ENCODE results near the gene ACTA1.
"Not testable (repeated sequence)": the region's sequence is repeated elsewhere in the genome, so short reads cannot be mapped to it uniquely, and the experiment has no call there.

Gene ACTA1

DNA sequence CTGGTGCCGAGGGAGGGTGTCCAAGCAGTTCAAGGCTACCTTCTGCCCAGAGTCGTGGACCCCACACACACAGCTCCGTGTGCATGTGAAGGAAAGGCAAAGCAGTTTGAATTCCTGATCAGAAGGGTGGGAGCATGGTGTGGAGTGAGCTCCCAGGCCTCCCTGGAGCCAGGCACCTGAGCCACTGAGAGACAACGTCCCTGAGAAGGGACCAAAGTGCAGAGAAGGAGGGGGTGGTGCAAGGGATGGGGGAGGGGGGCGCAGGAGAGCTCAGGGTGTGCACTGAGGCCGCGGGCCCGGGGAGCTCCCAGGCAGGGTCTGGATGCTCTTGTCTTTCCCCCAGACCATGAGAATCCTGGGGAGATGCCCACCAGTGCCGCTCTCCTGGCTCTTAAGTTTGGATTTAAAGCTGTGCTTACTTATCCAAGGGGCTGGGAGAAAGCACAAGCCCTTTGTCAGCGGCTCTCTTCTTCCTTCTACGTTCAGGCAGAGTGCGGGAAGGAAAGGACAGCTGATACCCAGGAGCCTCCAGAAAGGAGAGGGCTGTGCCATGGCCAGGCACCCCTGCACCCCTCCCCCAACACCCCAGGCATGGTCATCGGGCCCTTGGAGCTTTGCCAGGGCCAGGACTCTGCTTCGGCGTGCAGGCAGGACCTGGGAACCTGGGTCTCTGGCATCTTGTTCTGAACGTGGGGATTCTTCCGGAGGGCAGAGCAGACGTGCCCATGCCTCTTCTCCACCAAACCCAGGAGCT is 24.1 kb downstream of the ACTA1 start:
- no peak for DNase-seq

DNA sequence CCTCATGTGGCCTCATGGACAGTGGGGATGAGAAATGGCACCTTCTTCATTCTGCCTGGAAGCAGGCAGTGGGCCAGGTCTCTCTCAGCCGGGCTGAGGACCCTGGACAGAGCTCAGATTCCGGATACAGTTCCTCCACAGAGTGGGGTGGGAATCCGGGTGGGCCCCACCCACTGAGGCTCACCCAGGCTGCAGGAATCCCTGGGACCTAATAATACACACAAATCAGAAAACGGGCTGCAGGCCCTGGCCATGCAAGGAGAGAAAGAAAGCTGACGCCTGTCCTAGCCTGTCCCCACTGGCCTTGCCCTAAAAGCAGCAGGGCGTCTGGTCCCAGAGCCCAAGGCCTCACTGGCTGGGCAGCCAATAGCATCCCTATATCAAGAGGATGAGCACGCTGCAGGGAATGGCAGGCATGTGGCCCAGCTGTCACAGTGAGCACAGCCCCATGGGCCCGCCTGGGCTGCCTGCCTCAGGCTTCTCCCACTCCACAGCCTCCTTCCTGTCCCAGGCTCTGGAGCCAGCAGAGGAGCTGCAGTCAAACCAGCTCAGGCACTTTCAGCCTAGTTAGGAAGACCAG is 25.3 kb downstream of the ACTA1 start:
- DNase-seq, result no peak

DNA sequence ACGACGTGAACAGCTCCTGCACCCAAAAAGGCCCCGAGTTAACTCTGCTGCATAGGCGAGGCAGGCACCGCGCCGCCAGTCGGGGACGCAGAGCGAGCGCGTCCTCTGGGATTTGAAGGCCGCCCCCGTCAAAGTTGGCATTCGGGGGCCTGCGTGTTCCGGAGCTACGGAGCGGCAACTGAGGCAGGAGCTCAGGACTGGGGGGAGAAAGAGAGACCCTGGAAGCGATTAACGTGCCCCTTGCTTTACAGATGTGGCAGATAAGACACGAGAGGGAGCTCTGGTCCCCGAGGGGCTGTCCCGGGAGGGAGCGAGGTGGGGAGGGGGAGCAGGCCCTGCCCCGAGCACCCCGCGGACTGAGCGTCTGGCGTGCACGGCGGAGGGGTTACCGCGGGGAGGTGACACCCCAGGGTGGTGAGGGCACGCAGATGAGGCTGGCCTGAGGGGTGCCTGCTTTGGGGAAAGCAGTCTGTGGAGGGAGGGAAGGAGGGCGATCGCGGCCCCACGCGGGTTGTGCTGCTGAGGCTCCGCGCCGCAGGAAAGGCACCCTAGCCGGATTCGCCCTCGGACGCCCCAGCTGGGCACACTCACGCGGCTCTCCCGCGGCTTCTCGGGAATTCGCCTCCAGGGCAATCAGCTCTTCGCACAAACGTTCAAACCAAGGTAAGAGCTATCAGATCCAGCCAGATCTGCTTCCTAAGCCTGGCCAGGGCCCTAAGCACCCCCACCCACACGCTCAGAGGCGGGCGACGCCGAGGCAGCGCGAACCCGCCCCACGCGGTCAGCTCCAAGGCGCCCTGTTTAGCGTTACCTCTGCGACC is 26.5 kb downstream of the ACTA1 start:
- DNase-seq, result peak in 1 of 56 donors; percentile 9

DNA sequence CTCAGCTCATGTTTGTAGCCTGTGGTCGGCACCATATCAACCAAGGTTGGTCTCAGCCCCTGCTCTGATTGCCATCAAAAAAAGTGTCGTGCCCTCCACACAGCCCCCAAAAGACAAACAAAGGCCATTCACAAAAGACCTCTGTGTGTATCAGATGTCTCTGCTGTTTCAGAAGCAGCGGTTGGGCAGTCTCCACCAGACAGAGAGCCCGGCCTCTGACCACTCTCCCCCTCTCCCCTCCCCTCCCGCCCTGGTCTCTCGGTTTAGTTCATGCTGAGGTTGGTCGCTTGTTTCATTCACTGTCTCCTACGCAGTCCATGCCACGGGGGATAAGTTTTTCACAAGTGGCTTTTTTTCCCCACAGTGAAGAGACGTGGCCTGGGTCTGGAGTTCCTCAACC is 27.1 kb downstream of the ACTA1 start:
- DNase-seq, result no peak

DNA sequence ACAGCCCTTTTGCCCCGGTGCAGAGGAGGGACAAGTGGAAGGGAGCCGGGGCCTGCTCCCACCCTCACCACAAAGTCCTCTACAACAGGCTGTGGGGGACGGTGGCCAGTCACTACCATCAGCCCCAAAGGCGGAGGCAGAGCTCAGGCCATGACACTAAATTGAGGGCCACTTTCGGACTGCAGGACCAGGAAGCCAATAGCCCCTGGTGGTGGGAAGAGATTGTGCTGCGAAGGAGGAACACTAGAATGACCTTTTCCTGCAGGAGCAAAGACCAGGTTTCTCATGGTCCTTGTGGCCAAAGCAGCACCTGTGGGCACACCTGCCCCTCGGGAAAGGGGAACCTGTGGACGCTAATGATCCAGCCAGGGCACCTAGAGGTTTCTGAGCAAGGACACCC is 30.3 kb downstream of the ACTA1 start:
- DNase-seq, result no peak

DNA sequence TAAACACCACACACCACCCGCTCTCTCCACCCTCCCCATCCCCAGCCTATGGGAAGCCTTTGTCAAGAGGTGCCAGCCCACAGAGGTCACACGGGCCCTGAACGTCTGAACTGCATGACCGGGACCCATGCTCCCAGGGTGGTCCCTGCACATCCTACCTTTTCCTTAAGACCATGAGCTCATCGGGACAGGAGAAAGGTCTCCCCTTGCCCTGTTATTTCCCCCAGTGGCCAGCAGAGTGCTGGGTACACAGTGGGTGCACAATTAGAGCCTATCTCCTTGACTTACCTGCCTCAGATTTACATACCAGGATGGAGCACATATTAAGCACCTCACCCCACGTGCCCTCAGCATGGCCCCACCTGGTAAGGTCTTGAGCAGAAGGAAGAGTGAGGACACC is 30.9 kb downstream of the ACTA1 start:
- DNase-seq, result no peak

DNA sequence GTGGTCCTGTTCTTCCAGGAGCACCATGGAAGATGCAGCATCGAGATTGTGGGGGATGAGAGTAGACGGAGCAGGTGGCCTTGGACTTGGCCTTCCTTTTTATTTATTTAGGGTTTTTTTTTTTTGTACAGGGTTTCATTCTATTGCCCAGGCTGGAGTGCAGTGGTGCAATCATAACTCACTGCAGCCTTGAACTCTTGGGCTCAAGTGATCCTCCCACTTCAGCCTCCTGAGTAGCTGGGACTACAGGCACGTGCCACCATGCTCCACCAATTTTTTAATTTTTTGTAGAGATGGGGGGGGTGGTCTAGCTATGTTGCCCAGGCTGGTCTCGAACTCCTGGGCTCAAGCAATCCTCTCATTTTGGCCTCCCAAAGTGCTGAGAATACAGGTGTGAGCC is 31.6 kb downstream of the ACTA1 start:
- DNase-seq, result not testable (repeated sequence)

DNA sequence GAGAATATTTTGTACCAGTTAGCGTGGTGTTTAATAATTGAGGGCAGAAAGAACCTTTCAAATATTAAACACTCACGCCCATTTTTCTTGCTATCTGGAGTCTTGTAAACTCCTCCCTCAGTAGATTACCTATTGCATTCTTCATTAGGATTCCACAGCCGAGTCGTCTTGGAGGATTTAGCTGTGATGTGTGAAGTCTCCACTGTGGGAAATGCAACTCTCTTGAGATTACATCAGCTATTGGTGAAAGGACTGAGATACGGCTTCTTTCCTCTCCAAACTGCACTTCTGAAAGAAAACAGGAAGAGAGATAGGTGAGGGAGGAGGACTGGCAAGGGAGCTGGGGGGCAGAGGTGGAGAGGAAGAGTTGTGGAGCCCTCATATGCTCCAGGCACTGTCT is 36.1 kb downstream of the ACTA1 start:
- DNase-seq, result no peak

DNA sequence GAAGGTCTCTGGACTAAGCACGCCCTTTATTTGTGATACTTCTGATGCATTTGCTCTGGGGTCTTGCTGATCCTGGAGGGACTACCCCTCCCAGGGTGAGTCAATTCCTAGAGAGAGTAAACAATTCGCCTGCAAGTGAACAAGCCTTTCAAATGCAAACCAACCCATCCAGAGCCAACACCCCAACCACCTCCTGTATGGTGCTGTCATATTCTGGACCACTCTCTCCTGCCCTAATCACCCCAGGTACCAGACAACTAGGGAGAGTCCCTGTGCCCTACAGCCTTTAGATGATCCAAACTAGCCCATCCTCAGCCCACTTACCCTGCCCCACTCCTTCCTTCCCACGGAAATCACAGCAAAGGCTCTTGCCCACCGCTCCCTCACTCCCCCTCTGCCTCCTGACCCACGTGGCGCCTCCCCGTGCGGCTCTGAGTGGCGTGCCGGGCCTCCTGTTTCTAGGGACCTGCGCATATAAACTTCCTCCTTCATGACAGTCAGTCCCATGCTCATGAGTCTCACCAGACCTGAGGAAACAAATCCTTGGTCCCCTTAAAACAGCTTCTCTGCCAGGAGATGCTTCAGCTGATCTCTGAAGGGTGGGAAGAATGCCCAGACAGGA is 37.2 kb downstream of the ACTA1 start:
- no peak for DNase-seq

DNA sequence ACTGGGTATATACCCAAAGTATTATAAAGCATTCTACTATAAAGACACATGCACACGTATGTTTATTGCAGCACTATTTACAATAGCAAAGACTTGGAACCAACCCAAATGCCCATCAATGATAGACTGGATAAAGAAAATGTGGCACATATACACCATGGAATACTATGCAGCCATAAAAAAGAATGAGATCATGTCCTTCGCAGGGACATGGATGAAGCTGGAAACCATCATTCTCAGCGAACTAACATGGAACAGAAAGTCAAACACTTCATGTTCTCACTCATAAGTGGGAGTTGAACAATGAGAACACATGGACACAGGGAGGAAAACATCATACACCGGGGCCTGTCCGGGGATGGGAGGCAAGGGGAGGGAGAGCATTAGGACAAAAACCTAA is 39.4 kb downstream of the ACTA1 start:
- not testable (repeated sequence) for DNase-seq

DNA sequence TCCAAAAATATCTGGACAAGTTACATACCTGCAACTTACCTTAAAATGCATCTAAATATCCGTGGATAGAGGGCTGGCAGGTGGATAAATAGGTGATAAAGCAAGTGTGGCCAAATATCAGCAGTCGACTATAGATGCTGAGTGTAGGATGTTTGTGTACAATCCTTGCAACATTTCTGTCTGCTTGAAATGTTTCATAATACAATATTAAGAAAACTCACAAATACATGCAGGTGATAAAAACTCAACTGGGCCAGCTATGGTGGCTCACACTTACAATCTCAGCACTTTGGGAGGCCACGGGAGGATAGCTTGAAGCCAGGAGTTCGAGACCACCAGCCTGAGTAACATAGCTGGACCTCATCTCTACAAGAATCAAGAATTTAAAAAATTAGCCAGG is 41.0 kb downstream of the ACTA1 start:
- no peak for DNase-seq

DNA sequence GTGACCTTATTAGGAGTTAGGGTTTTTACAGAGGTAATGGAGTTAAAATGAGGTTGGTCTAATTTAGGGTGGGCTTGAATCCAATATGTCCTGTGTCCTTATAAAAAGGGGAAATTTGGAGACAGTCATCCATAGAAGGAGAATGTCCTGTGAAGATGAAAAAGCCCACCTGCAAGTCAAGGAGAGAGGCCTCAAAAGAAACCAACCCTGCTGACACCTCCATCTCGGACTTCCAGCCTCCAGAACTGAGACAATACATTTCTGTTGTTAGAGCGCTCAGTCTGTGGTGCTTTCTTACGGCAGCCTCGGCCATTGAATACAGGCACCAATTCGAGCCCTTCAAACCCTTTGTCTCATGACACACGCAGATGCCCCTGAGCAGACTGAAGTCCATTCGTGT is 43.8 kb downstream of the ACTA1 start:
- DNase-seq, result no peak

DNA sequence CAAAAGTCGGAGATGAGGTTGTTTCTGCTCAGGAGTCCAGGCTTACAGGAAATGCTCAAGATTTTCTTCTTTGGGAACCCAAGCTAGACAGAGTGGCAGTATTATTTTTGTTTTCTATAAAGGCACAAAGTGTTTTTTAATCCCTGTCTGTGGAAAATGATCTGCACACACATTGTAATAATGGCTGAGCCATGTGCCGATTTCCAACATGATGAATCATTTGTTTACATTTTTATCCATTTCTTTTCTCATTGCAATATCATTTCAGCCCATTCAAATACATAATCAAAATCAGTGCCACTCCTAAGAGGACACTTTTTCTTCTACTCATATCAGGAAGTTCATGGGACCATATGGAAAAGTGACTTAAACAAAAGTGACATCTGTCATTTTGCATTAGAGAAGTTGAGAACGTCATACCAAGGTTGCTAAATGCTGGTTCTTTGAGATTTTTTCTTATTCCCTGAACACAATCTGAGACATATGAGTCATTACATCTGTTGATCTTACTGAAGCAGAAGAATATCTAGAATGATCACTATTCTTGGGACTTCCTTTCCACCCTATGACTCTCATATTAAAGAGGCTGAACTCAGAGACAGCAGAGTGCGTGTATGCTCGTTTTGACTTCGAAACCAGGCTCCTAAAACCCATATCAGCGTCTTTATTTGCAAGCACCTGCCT is 44.9 kb downstream of the ACTA1 start:
- no peak for DNase-seq

DNA sequence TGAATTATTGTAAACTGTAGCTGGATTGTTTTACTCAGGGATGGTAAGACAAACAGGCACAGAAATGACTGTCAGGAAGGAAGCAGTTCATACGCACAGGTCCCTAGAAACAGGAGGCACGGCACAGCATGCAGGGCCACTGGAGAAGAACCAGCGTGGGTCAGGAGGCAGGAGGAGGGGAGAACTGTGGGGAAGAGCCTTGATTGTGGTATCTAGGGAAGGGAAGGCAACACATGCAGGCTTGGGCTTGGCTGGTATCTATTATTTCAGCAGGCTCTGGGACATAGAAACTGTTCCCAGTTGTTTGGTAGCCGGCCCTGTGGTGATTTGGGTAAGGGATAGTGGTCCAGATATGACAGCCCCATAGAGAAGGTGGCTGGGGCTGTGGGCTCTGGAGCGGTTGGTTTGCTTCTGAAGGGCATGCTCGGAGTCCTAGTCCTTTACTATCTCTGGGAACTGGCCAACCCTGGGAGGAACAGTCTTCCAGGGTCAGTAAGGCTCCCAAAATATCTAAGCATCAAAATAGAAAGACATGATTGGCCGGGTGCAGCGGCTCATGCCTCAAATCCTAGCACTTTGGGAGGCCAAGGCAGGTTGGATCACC is 47.9 kb downstream of the ACTA1 start:
- no peak for DNase-seq

DNA sequence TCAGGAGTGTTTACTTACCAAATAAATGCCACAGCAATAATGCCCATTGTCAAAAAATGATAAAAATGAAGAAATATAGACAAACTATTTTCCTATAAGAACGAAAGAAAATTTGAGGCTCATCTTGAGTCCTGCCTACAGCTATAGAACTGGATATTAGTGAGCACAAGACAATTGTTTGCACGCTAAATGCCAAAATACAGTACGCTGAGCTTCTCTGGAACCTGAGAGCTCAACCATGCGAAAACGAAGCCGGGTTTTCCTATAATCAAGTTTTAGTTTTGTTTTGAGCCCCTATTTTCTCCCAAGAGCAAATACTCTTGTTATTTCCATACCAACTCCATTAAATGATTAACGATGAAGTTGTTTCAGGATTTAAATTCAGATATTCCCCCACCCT is 49.1 kb downstream of the ACTA1 start:
- DNase-seq, result no peak

DNA sequence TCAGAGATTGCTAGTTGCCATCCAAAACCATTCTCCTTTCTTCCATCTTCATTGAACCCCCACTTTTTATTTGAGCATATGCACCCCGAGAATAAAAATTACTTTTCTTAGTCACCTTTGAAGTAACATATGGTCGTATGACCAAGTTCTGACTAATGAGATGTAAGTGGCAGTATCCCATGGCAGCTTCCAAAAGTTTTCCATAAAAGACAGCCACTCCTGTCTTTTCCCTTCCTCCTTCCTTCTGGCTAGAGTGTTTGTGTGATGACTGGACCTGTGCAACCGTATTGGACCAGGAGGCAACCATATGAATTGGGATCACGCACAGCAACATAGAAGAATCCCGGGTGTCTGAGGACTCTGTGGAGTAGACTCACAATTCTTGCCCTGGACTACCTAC is 49.9 kb downstream of the ACTA1 start:
- no peak for DNase-seq

DNA sequence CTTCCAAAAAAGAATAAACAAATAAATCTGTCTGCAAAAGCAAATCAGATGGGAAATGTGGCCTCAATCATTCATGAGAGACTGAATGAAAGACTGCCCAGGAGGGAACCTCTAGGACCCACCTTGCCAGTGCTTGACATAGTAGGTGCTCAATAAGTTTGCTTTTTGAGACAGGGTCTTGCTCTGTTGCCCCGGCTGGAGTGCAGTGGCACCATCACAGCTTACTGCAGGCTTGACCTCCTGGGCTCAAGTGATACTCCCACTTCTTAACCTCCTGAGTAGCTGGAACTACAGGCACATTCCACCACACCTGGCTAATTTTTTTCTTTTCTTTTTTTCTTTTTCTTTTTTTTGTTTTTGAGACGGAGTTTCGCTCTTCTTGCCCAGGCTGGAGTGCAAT is 50.7 kb downstream of the ACTA1 start:
- no peak for DNase-seq

Data from amygdala (tissue), 56 donors.